Suprapubic skin (tissue), 4 donors: ENCODE measurements around the gene CHTF8. TPM values are rescaled to one million over a fixed set of nuclear protein-coding genes. Genes with fewer than 3 reads are reported as not detected.
A peak's percentile ranks its signal among the peaks of the same experiment; 100 is the strongest.

ENCODE experiments used
- DNase-seq, 2 donors: peaks; one replicate each; pipeline ENCODE4 v3.0.0-alpha.2; 2019; ENCODE audit warnings: low spot score in 2 of 2
- H3K27ac ChIP-seq: fragments of 200-600 bp; sonication (generic); one replicate; pipeline ENCODE4 v1.5.1; 2019
- H3K27me3 ChIP-seq: fragments of 200-600 bp; sonication (generic); one replicate; pipeline ENCODE4 v1.5.1; 2019
- H3K36me3 ChIP-seq: fragments of 200-600 bp; sonication (generic); one replicate; pipeline ENCODE4 v1.5.1; 2019
- H3K4me1 ChIP-seq: fragments of 200-600 bp; sonication (generic); one replicate; pipeline ENCODE4 v1.5.1; 2019
- H3K4me3 ChIP-seq: fragments of 200-600 bp; sonication (generic); one replicate; pipeline ENCODE4 v1.5.1; 2019; ENCODE audit warnings: mild to moderate bottlenecking
- H3K9me3 ChIP-seq: fragments of 200-600 bp; sonication (generic); one replicate; pipeline ENCODE4 v1.5.1; 2019
- EP300 ChIP-seq: sonication (generic); formaldehyde crosslinking; IDR thresholded peaks from one replicate; pipeline ENCODE4 v1.6.1; 2017; ENCODE audit warnings: antibody characterized with exemption
- POLR2A ChIP-seq, 2 donors: fragments of 450-650 bp; IDR thresholded peaks; one replicate each; pipeline ENCODE4 v1.6.1; 2017; ENCODE audit warnings: antibody characterized with exemption in 2 of 2, mild to moderate bottlenecking in 2 of 2, moderate library complexity in 2 of 2
- POLR2AphosphoS5 ChIP-seq, 3 donors: sonication (generic); formaldehyde crosslinking; IDR thresholded peaks; one replicate each; pipeline ENCODE4 v1.6.1; 2017; ENCODE audit warnings: antibody characterized with exemption in 3 of 3
- WGBS: methylation state at CpG from one replicate; pipeline ENCODE4 v1.1.5; 2018; 5-methylcytosine and 5-hydroxymethylcytosine counted together
- total RNA-seq, 4 donors: library from RNA; depleted of rRNA; stranded (reverse); fragments of >200 nt; gene quantifications; one replicate each; pipeline ENCODE4 v1.1.0, GENCODE V29; 2016
- TF ChIP-seq, protein P1 (sequence below), 2 donors: fragments of 200-600 bp in 1 of 2; fragments of 450-650 bp in 1 of 2; sonication (generic) in 1 of 2; IDR thresholded peaks; one replicate each; pipeline ENCODE4 v1.5.1; 2016 to 2019; ENCODE audit warnings: antibody characterized with exemption in 2 of 2, mild to moderate bottlenecking in 1 of 2, moderate library complexity in 1 of 2

The CHTF8 gene
- total RNA-seq, 4 donors from 2014 or later: 76.9 to 128 (median 90.0) TPM

DNA sequence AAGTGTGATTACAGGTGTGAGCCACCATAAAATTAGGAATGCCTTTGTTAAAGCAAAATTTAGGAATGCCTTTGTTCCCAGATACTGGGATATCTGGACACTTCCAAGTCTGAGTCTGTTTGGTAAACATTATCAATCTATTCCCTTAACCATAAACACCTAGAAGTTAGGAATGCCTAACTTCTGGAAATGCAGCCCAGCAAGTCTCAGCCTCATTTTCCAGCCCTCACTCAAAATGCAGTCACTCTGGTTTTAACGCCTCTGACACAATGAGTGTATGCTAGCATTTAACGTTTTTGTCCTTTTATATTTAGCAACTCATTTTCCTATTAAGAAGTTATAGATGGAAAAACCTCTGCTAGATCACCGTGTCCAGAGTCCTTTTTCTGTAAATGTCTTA, 61.4 kb downstream of the CHTF8 start:
- Histone ChIP-seq H3K4me3 (no peak overlapping the region), H3K9me3 (no peaks in the 10 kb centered on the region), H3K27me3 (no peaks in the 10 kb centered on the region), H3K36me3 (no peaks in the 10 kb centered on the region), H3K4me1 (peaks cover 29% of the 10 kb centered on the region), H3K27ac (no peak overlapping the region)
- no peak for TF ChIP-seq EP300
- no peak for TF ChIP-seq POLR2AphosphoS5 (IDR thresholded peaks at IDR 0.05)
- TF ChIP-seq, protein P1, sequence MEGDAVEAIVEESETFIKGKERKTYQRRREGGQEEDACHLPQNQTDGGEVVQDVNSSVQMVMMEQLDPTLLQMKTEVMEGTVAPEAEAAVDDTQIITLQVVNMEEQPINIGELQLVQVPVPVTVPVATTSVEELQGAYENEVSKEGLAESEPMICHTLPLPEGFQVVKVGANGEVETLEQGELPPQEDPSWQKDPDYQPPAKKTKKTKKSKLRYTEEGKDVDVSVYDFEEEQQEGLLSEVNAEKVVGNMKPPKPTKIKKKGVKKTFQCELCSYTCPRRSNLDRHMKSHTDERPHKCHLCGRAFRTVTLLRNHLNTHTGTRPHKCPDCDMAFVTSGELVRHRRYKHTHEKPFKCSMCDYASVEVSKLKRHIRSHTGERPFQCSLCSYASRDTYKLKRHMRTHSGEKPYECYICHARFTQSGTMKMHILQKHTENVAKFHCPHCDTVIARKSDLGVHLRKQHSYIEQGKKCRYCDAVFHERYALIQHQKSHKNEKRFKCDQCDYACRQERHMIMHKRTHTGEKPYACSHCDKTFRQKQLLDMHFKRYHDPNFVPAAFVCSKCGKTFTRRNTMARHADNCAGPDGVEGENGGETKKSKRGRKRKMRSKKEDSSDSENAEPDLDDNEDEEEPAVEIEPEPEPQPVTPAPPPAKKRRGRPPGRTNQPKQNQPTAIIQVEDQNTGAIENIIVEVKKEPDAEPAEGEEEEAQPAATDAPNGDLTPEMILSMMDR (IDR thresholded peaks at IDR 0.05): no peak
- no peak for TF ChIP-seq POLR2A (IDR thresholded peaks at IDR 0.05)
- no peak for DNase-seq
- 57% methylated on average over 3 of the region's 3 CpGs for WGBS

DNA sequence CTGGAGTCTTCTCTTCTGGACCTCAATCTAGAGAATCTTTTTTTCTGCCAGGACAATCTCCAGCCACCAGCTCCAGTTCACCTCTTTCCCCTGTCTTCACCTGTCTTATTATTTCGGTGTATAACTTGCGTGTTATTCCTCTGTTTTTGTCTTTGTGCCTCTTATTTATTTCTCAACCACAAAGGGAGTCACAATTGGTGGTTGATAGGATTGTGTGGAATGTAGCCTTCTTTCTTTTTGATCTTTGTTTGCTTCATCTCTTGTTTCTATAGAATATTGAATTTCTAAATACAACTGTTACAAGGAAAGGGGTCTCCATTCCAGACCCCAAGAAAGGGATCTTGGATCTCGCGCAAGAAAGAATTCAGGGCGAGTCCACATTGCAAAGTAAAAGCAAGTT, 62.9 kb downstream of the CHTF8 start:
- TF ChIP-seq EP300 (no peak), POLR2AphosphoS5 (IDR thresholded peaks at IDR 0.05) (no peak)
- TF ChIP-seq, protein P1 (IDR thresholded peaks at IDR 0.05): no peak
- WGBS: 96% methylated on average over 5 of the region's 5 CpGs

More for the DNA sequence above, 62.9 kb downstream of the CHTF8 start:
- Histone ChIP-seq H3K36me3 (no peaks in the 10 kb centered on the region), H3K4me3 (no peak overlapping the region), H3K27ac (no peak overlapping the region), H3K27me3 (no peaks in the 10 kb centered on the region), H3K9me3 (no peaks in the 10 kb centered on the region), H3K4me1 (peaks cover 29% of the 10 kb centered on the region)
- peak in 1 of 2 donors; percentile 6 for DNase-seq

Other genes starting within 250 kb of the CHTF8 start
- 10 to 100 TPM in 1 of 4 donors, 1 to 10 TPM in 3; 4.4 to 11.3 (median 7.1) TPM for gene HAS3, start 26.9 kb downstream of the CHTF8 start, total RNA-seq
- gene UTP4, start 61 bp upstream of the CHTF8 start, total RNA-seq: 10 to 100 TPM; 25.1 to 41.7 (median 34.8) TPM
- 10 to 100 TPM; 35.8 to 81.6 (median 57.8) TPM for gene SNTB2, start 54.6 kb upstream of the CHTF8 start, total RNA-seq
- gene VPS4A, start 178.8 kb upstream of the CHTF8 start, total RNA-seq: 10 to 100 TPM; 32.5 to 46.6 (median 37.6) TPM
- 10 to 100 TPM; 12.2 to 25.4 (median 21.2) TPM for gene PDF, start 198.0 kb upstream of the CHTF8 start, total RNA-seq
- 10 to 100 TPM; 45.3 to 70.4 (median 57.0) TPM for gene COG8, start 207.0 kb upstream of the CHTF8 start, total RNA-seq
- 10 to 100 TPM in 3 of 4 donors, 1 to 10 TPM in 1; 9.8 to 24.0 (median 19.7) TPM for gene NIP7, start 207.2 kb upstream of the CHTF8 start, total RNA-seq
- gene TMED6, start 219.2 kb upstream of the CHTF8 start, total RNA-seq: 1 to 10 TPM in 1 of 4 donors, under 1 TPM in 1, not detected in 2; 0.98 to 1.5 TPM